ENCODE results near the gene PNO1.
A peak's percentile ranks its signal among the peaks of the same experiment; 100 is the strongest.
"Not testable (repeated sequence)": the region's sequence is repeated elsewhere in the genome, so short reads cannot be mapped to it uniquely, and the experiment has no call there.

Gene PNO1

GRCh38 chr2:68157402-68158133 lies at the start of gene PNO1:
TSS of gene PNO1 (plus strand) at chr2:68157888. CDS start at chr2:68157935, 47 bp downstream.
- peak; percentile 91 to 94 for DNase-seq (ENCODE audit: low read depth in 2 of 2)

- no peak for DNase-seq (ENCODE audit: low read depth in 2 of 2)
Measured at GRCh38 chr2:68108120-68108519, 49.6 kb upstream of the PNO1 start.

GRCh38 chr2:68110102-68110501 lies 47.6 kb upstream of the PNO1 start:
- DNase-seq (ENCODE audit: low read depth in 2 of 2): no peak

DNA sequence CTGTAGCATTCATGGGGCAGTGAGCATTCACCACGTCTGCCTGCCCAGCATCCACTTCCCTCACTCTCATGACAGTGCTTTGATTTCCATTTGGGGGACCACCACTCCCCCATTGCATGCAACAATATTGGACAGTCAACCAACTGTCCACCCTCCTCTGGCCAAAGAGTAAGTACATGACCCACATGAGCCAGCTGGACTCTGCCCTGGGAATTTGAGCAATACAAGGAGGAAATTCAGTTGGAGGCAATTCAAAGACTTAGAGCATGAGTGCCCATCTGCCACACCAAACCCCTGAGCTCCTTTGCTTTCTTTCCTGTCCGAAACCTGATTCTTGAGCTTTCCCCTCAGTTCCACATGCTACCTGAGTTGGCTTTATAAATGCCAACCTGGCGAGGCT lies 41.7 kb upstream of the PNO1 start:
- no peak for DNase-seq (ENCODE audit: low read depth in 2 of 2)

DNA sequence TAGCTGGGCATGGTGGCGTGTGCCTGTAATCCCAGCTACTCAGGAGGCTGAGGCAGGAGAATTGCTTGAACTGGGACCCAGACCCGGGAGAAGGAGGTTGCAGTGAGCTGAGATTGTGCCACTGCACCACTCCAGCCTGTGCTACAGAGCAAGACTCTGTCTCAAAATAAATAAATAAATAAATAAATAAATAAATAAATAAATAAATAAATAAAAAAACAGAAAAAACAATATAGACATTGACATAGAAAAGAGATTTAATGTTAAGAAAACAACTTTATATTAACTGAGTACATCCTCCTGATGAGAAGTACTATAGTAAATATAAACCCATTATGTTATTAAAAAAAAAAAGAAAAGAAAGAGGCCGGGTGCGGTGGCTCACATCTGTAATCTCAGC lies 39.8 kb upstream of the PNO1 start:
- DNase-seq (ENCODE audit: low read depth in 2 of 2): not testable (repeated sequence)

DNA sequence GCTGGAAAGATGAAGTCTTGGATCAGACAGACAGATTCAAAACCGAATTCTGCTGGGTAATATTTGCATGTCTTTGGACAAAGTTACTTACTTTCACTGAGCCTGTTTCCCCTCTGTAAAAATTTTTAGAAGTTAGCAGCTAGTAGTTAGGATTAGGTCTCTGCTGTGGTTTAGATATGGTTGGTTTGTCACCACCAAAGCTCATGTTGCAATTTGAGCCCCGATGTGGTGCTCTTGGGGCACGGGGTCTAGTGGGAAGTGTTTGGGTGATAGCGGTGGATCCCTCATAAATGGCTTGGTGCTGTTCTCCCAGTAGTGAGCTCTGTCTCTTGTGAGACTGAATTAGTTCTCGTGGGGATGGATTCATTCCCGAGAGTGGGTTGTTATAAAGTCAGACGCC lies 38.9 kb upstream of the PNO1 start:
- no peak for DNase-seq (ENCODE audit: low read depth in 2 of 2)

DNA sequence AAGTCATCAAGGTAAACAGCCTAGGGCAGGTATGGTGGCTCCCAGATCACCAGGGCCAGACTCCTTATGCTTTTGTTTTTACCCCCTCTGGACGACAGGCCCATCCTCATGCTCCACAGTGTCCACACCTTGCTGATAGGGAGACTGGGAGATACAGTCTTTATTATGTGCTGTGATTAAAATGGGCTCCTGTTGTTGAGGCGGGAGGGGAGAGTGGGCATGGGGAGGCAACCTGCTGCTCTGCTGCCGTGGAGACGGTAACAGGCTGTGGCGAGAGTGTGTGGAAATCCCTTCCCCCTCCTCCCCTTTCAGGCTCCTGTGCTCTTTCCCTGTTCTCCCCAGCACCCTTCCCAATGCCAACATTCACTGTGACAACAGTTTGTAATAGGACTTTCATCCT lies 38.2 kb upstream of the PNO1 start:
- DNase-seq (ENCODE audit: low read depth in 2 of 2): no peak

GRCh38 chr2:68121873-68122679 lies 35.6 kb upstream of the PNO1 start:
- DNase-seq (ENCODE audit: low read depth in 2 of 2): peak; percentile 49 to 64

- no peak for DNase-seq (ENCODE audit: low read depth in 2 of 2)
Measured at GRCh38 chr2:68122680-68122964, 35.1 kb upstream of the PNO1 start.

DNA sequence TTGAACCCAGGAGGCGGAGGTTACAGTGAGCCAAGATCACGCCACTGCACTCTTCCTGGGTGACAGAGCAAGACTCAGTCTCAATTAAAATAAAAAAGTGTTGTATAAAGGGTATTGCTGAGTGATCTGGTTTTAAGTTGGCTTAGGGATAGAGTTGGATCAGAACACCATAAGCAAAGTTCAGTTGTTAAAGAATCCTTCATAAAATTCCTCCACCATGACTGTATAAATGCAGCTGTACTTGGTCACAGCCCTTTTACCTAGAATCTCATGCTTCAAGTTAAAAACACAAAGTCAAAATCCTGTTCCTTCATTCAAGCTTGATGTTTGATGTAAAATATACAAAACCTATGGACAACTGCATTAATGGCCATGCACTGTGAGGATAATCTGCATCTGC lies 33.4 kb upstream of the PNO1 start:
- no peak for DNase-seq (ENCODE audit: low read depth in 2 of 2)

DNA sequence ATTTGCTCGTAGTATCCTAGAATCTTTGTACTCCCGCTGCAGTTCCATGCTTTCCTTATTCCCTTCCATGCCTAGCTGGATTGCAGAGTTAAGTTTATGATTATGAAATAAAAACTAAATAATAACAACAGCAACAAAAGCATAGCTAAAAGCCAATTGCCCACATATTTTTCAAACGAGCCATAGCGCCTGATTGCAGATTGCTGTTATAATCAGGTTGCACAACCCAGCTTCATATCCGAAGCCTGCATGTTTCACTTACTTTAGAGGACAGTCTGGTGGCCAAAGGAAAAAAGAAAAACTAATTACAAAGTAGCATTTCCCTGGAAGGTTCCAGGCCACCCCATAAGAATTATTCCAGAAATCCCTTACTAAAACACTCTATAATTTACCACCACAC lies 31.9 kb upstream of the PNO1 start:
- no peak for DNase-seq (ENCODE audit: low read depth in 2 of 2)

- no peak for DNase-seq (ENCODE audit: low read depth in 2 of 2)
Measured at GRCh38 chr2:68126561-68126960, 31.1 kb upstream of the PNO1 start.

GRCh38 chr2:68127358-68128242 lies 30.1 kb upstream of the PNO1 start:
- no peak for DNase-seq (ENCODE audit: low read depth in 2 of 2)

DNA sequence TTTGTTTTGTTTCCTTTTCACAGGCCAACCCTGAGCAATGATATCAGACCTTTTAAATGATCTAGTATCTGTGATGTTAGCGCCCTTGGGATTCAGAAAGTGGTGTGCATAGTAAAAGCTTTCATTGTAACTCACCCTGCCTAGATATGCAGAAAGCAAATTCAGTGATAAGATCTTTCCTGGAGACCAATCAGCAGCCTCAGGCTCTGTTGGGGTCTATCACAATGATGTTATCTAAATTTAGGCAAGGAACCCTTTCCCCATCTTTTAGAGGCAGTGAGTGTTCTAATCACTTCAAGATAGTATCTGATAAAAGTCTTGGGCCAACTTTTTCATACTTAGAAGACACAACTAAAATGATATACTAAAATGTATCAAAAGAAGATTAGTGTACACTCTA lies 23.6 kb upstream of the PNO1 start:
- no peak for DNase-seq (ENCODE audit: low read depth in 2 of 2)

DNA sequence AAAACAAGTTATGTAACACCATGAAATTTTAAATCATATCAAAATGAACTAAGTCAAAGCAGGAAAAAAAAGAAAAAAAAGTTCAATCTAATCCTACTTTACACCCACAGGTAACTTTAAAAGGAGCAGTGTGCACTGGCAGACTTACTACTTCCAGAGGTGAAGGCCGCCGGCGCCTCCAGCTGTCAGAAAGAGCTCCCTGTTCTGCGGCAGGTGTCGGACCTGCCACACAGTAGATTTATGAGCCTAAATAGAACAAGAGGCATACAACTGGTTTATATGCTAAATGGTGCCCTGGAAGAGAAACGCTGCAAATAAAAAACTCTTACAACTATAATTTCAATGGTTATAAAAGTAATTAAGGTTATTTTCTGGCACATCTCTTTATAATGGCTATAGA lies 23.1 kb upstream of the PNO1 start:
- no peak for DNase-seq (ENCODE audit: low read depth in 2 of 2)

GRCh38 chr2:68135448-68136320 lies 22.0 kb upstream of the PNO1 start:
- no peak for DNase-seq (ENCODE audit: low read depth in 2 of 2)

DNA sequence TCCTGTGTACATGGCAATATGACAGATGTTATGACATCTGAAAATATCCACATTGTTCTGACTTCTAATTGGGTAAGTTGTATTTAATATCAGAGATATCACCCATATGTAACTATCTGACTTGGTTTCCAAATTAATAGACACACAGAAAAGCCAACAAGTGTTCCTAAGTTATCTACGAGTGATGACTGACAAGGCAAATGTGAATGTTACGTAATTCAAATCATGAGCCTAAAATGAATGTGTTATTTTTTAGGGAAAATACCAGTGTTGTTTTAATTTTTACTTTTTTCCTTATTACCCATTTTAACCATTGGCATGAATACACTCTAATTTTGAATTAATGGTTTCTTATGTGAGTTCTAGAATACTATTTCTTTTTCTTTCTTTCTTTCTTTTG lies 15.8 kb upstream of the PNO1 start:
- no peak for DNase-seq (ENCODE audit: low read depth in 2 of 2)

GRCh38 chr2:68151037-68151436 lies 6.7 kb upstream of the PNO1 start:
- no peak for DNase-seq (ENCODE audit: low read depth in 2 of 2)

- no peak for DNase-seq (ENCODE audit: low read depth in 2 of 2)
Measured at GRCh38 chr2:68152681-68153347, 4.9 kb upstream of the PNO1 start.

DNA sequence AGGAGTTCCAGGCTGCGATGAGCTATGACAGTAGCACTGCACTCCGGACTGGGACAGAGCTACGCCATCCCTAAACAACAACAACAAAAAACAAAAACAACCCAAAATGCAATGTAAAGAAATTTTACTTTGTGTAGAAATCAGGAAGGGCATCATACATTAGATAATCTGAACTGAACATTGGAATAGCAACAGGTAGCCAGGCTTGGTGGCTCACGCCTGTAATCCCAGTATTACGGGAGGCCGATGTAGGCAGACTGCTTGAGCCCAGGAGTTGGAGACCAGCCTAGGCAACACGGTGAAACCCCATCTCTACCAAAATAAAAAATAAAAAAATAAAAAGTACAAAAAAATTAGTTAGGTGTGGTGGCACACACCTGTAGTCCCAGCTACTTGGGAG lies 2.1 kb upstream of the PNO1 start:
- DNase-seq (ENCODE audit: low read depth in 2 of 2): no peak

- DNase-seq (ENCODE audit: low read depth in 2 of 2): no peak
Measured at GRCh38 chr2:68156419-68156818, 1.3 kb upstream of the PNO1 start.

All from stimulated activated CD8-positive, alpha-beta memory T cell treated with anti-CD3 and anti-CD28 coated beads, Interleukin-2, amount 100 ng/mL, for 1 hour (primary cell).